Karpas-422 (cell line): ENCODE measurements around the gene CISH. TPM values are rescaled to one million over a fixed set of nuclear protein-coding genes. Genes with fewer than 3 reads are reported as not detected.

Source experiments
- DNase-seq: peaks from one replicate; pipeline ENCODE4 v3.0.0-alpha.2; 2015
- H2AFZ ChIP-seq: fragments of 200-600 bp; sonication (generic); 2 replicates; pipeline ENCODE4 v1.6.1; 2014; ENCODE audit warnings: antibody characterized with exemption, low read length, mixed read lengths
- H3K27ac ChIP-seq: fragments of 200-600 bp; sonication (generic); 2 replicates; pipeline ENCODE4 v1.5.1; 2014; ENCODE audit warnings: mild to moderate bottlenecking, low read length, moderate library complexity
- H3K27me3 ChIP-seq: fragments of 200-600 bp; sonication (generic); 2 replicates; pipeline ENCODE4 v1.6.1; 2014; ENCODE audit warnings: low read length, mixed read lengths
- H3K36me3 ChIP-seq: fragments of 200-600 bp; sonication (generic); 2 replicates; pipeline ENCODE4 v1.6.1; 2014; ENCODE audit warnings: low read length, mixed read lengths; ENCODE audit not compliant: insufficient read depth
- H3K4me1 ChIP-seq: fragments of 200-600 bp; sonication (generic); 2 replicates; pipeline ENCODE4 v1.6.1; 2014; ENCODE audit warnings: mild to moderate bottlenecking, low read length, mixed read lengths
- H3K4me2 ChIP-seq: fragments of 200-600 bp; sonication (generic); 2 replicates; pipeline ENCODE4 v1.6.1; 2014; ENCODE audit warnings: low read length, low read depth, mild to moderate bottlenecking; ENCODE audit not compliant: poor library complexity, severe bottlenecking
- H3K4me3 ChIP-seq: fragments of 200-600 bp; sonication (generic); 2 replicates; pipeline ENCODE4 v1.5.1; 2014; ENCODE audit warnings: mild to moderate bottlenecking, antibody characterized with exemption, low read length, mixed read lengths
- H3K79me2 ChIP-seq: fragments of 200-600 bp; sonication (generic); 2 replicates; pipeline ENCODE4 v1.6.1; 2014; ENCODE audit warnings: mild to moderate bottlenecking, low read length, mixed read lengths
- H3K9ac ChIP-seq: fragments of 200-600 bp; sonication (generic); 2 replicates; pipeline ENCODE4 v1.6.0; 2014; ENCODE audit warnings: low read length
- H3K9me2 ChIP-seq: fragments of 200-600 bp; sonication (generic), shearing (Covaris generic); replicated peaks from 2 replicates; pipeline ENCODE4 v1.6.0; 2014; ENCODE audit warnings: mild to moderate bottlenecking, low read length, moderate library complexity; ENCODE audit not compliant: insufficient read depth
- H3K9me3 ChIP-seq: fragments of 300-700, 200-600 bp; sonication (generic); 2 replicates; pipeline ENCODE4 v1.6.1; 2014; ENCODE audit warnings: low read length, mixed read lengths
- H4K20me1 ChIP-seq: fragments of 200-600 bp; sonication (generic); 2 replicates; pipeline ENCODE4 v1.6.1; 2014; ENCODE audit warnings: mild to moderate bottlenecking, antibody characterized with exemption, low read length, low read depth; ENCODE audit not compliant: insufficient read depth
- total RNA-seq: library from RNA; depleted of rRNA; stranded (reverse); fragments of >200 nt; shearing (Covaris generic); gene quantifications from 2 replicates; pipeline ENCODE4 v1.2.3, GENCODE V29; 2014; ENCODE audit warnings: low replicate concordance

The CISH gene
- total RNA-seq, 1 experiment from 2014 or later = not detected

DNA sequence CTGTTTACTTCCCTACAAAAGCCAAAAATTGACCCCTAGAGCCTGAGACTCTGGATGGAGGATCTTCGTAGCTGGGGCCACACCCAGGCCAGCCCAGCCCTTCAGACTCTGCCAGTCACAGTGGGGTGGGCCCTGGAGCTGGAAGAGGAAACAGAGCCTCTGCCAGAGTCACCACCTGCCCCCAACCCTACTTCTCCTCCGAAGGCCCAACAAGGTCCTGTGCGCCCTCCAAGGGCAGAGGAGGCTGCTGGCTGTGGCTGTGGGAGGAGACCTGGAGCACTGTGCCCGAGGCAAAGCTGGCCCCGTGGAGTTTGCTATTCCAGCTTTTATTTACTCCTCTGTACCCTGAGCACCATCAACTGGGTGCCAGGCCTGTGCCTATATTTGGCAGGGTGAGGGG, 19.0 kb downstream of the CISH start:
- Histone ChIP-seq H3K4me2 (no peak overlapping the region), H4K20me1 (no peaks in the 10 kb centered on the region), H2AFZ (no peak overlapping the region), H3K4me3 (no peak overlapping the region), H3K27me3 (no peaks in the 10 kb centered on the region), H3K9ac (no peak overlapping the region), H3K9me2 (no peaks in the 10 kb centered on the region), H3K4me1 (peaks cover 9% of the 10 kb centered on the region), H3K36me3 (no peaks in the 10 kb centered on the region), H3K9me3 (no peaks in the 10 kb centered on the region), H3K27ac (no peak overlapping the region), H3K79me2 (no peaks in the 10 kb centered on the region)
- no peak for DNase-seq

DNA sequence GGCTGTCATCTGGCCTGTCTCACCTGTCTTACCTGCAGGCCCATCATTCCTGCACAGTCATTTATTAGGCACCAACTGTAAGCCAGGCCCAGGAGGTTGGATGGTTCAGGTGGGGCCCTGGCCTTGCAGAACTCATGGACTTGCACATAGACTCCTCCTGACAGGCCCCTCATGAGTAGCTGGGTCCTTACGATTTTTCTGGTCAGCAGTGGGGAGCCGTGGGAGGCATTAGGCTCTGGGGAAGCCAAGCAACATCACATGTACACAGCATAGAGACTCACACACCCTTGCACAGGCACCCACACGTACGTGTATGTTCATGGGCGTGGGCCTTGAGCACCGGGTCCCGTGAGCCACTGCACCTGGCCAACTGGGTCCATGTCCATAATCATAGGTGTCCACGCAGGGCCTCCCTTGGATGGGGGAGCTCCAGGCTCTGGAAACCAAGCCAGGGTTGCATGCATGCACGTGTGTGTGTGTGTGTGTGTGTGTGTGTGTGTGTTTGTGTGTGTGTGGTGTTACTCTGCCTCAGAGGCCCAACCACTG, 20.3 kb downstream of the CISH start:
- H3K4me2 ChIP-seq = no peak overlapping the region
- no peak overlapping the region for H3K4me3 ChIP-seq
- H3K27ac ChIP-seq = no peak overlapping the region
- H2AFZ ChIP-seq = no peak overlapping the region
- H3K9me2 ChIP-seq = no peaks in the 10 kb centered on the region
- no peaks in the 10 kb centered on the region for H3K9me3 ChIP-seq
- no peaks in the 10 kb centered on the region for H3K27me3 ChIP-seq
- no peak overlapping the region for H3K9ac ChIP-seq
- H3K79me2 ChIP-seq = no peaks in the 10 kb centered on the region
- no peaks in the 10 kb centered on the region for H3K36me3 ChIP-seq
- DNase-seq = no peak
- H3K4me1 ChIP-seq = peaks cover 9% of the 10 kb centered on the region
- H4K20me1 ChIP-seq = no peaks in the 10 kb centered on the region

DNA sequence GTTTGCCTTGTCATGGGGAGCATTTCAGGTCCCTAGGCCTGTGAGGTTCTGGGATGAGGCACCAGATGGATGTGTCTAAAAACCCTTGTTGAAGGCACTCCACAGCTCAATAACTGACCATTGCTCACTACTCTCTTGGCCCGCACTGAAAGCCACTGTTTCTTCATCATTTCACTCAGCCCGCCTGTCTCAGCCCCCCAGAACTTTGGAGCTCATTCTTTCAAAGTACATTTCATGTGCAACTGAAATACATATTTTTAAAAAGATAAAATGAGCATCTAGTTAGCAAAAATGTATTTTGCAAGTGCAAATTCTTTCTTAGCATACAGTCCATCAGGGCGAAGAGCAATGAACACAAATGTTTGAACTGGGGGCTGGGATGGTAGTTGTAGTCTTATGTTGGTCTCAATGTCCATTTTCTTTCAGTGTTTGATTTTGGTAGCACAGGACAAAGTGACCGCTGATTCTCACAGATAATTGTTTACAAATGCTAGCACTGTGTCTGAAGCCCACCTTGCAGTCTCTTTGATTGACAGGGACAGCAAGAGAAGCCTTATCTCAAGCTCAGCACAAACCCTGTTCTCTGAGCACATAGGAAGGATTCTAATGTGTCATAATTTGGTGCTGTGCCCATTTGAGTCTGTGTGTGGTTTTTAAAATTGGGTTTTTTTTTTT, 22.7 kb downstream of the CISH start:
- Histone ChIP-seq H3K27ac (no peak overlapping the region), H3K4me2 (no peak overlapping the region), H3K27me3 (no peaks in the 10 kb centered on the region), H2AFZ (no peak overlapping the region), H4K20me1 (no peaks in the 10 kb centered on the region), H3K79me2 (no peaks in the 10 kb centered on the region), H3K36me3 (no peaks in the 10 kb centered on the region), H3K9ac (no peak overlapping the region), H3K4me3 (no peak overlapping the region), H3K9me2 (no peaks in the 10 kb centered on the region), H3K4me1 (peaks cover 9% of the 10 kb centered on the region), H3K9me3 (no peaks in the 10 kb centered on the region)
- DNase-seq = no peak

DNA sequence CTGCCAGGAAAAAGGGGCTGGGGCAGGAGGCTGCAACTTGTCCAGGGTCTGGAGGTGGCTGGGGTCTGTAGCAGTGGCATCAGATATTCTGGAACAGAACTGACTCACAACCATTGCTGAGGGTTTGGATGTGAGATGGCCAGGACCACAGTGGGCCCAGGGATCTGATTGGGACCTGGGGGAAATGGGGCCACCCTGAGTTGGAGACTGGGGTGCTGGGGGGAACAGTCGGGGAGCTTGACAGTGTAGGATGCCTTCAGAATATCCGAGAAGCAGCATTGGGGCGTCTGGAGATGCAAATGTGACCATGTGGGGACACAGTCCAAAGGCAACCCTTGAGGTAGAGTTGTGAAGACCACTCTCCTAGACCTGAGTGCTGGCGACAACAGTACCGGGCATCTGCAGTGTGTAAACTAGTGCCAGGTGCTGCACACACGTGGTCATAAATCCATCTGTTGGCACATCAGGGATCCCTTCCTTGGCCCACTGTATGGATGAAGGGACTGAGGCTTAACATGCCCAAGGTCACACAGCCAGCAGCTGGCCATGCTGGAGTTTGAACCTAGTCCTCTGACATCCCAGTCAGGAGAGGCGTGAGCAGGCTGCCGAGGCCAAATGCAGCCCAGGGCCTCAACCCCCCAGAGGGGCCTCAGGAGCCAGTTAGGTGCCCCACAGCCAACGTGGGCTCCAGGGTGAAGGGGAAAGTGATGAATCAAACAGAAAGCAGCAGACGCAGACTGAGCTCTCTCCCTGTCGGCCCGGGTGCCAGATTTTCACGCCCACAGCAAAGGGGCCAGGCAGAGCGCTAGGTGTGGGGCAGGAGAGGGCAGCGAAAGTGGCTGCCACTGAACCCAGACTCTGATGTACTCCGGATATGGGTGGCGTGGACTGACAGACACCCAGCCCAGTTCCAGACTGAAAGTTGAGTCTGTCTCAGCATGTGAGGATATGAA, 23.5 kb downstream of the CISH start:
- Histone ChIP-seq H3K9me3 (no peaks in the 10 kb centered on the region), H3K4me2 (no peak overlapping the region), H4K20me1 (no peaks in the 10 kb centered on the region), H3K36me3 (no peaks in the 10 kb centered on the region), H3K27me3 (no peaks in the 10 kb centered on the region), H3K9me2 (no peaks in the 10 kb centered on the region), H3K4me1 (peaks cover 9% of the 10 kb centered on the region), H3K79me2 (no peaks in the 10 kb centered on the region), H3K27ac (no peak overlapping the region), H3K4me3 (no peak overlapping the region), H2AFZ (no peak overlapping the region), H3K9ac (no peak overlapping the region)
- DNase-seq = no peak

DNA sequence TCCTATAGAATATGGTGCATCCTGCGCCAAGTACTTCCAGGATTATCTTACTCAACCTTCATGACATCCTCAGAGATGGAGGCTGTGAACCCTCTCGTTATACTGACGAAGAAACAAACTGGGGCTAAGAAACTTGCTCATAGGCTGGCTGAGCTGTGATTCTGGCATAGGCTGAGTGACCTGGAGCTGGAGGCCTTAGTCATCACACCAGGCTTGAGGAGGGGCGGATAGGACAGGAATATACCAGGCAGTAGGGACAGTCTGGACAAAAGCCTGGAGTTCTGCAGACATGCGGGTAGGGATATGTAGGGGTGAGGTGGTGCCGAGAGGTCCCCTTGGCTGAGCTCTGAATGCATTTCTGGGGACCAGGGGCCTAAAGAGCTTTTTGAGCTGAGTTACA, 24.2 kb downstream of the CISH start:
- no peaks in the 10 kb centered on the region for H3K9me2 ChIP-seq
- H3K27me3 ChIP-seq = no peaks in the 10 kb centered on the region
- H4K20me1 ChIP-seq = no peaks in the 10 kb centered on the region
- no peak overlapping the region for H3K27ac ChIP-seq
- no peak overlapping the region for H3K4me3 ChIP-seq
- no peak overlapping the region for H3K4me2 ChIP-seq
- no peak overlapping the region for H2AFZ ChIP-seq
- H3K9me3 ChIP-seq = no peaks in the 10 kb centered on the region
- no peaks in the 10 kb centered on the region for H3K79me2 ChIP-seq
- H3K9ac ChIP-seq = no peak overlapping the region
- H3K4me1 ChIP-seq = peaks cover 9% of the 10 kb centered on the region
- no peak for DNase-seq
- H3K36me3 ChIP-seq = no peaks in the 10 kb centered on the region

DNA sequence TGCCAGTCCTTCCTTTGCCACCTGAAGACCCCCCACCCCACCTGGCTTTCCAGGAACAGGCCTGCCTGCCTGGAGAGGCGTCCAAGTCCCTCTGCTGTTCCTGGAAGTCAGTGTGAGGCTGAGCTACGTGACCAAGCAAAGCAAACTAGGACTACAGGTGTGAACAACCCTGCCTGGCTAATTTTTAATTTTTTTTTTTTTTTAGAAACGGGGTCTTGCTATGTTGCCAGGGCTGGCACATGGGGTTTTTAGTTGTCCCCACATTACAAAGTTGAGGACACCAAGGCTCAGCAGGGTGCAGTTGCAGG, 24.9 kb downstream of the CISH start:
- H3K4me1 ChIP-seq = peaks cover 9% of the 10 kb centered on the region
- H3K4me2 ChIP-seq = no peak overlapping the region
- no peaks in the 10 kb centered on the region for H3K79me2 ChIP-seq
- no peaks in the 10 kb centered on the region for H3K27me3 ChIP-seq
- no peak overlapping the region for H3K9ac ChIP-seq
- H3K36me3 ChIP-seq = no peaks in the 10 kb centered on the region
- DNase-seq = no peak
- no peaks in the 10 kb centered on the region for H4K20me1 ChIP-seq
- H3K9me3 ChIP-seq = no peaks in the 10 kb centered on the region
- H3K27ac ChIP-seq = no peak overlapping the region
- no peak overlapping the region for H2AFZ ChIP-seq
- no peaks in the 10 kb centered on the region for H3K9me2 ChIP-seq
- H3K4me3 ChIP-seq = no peak overlapping the region

DNA sequence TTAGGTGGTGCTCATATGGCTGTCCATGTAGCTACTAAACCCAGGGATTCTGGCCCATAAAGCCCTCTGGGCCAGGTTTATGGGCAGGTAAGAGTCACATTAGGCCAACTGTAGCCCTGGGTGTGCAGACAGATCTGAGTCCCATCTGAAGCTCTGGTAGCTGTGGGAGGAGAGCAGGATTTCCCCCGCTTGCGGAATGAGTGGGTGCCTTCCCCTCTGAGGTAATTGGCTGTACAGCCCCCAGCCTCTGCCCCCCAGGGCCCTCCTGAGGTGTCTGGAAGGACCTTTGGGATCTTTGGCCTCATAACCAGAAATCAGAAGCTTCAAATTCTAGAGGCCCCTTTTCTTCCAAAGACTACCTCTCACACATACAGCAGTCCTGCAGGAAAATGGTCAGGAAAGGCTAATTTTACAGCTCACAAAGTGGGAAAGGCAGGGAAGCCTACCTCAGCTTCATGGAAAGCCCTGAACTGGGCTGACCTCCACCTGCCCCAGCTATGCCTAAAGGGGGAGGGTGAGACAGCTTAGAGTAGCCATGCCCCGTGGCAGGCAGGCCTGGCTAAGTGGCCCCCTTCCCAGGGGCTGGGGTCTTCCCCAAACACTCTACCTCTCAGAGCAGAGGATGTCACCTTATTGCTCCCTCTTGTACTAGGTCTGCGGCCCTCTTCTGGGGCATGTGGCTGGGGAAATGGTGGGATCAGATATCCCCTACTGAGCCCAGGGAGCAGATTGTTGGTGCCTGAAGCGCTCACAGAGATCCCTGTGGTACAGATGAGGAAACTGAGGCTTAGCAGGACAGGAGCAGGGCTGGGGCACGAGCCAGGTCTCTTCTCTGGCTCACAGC, 25.4 kb downstream of the CISH start:
- no peak for DNase-seq
- no peaks in the 10 kb centered on the region for H3K9me3 ChIP-seq
- no peak overlapping the region for H2AFZ ChIP-seq
- H3K9ac ChIP-seq = no peak overlapping the region
- H3K36me3 ChIP-seq = no peaks in the 10 kb centered on the region
- no peaks in the 10 kb centered on the region for H3K9me2 ChIP-seq
- H3K27me3 ChIP-seq = no peaks in the 10 kb centered on the region
- H3K4me2 ChIP-seq = no peak overlapping the region
- H3K79me2 ChIP-seq = no peaks in the 10 kb centered on the region
- H3K4me1 ChIP-seq = peaks cover 9% of the 10 kb centered on the region
- H3K4me3 ChIP-seq = no peak overlapping the region
- H4K20me1 ChIP-seq = no peaks in the 10 kb centered on the region
- H3K27ac ChIP-seq = no peak overlapping the region

DNA sequence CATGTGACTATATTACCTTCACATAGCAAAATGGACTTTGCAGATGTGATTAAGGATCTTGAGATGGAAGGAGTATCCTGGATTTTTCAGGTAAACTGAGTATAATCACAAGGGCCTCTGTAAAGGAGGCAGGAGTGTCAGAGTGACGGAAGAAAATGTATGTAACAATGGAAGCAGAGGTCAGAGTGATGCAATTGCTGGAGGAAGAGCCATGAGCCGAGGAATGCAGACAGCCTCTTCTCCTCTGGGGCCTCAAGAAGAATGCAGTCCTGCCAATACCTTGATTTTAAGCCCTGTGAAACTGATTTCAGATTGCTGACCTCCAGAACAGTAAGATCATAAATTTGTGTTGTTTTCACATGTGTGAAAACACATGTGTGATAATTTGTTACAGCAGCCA, 27.2 kb downstream of the CISH start:
- Histone ChIP-seq H3K36me3 (no peaks in the 10 kb centered on the region), H3K9ac (no peak overlapping the region), H3K4me3 (no peak overlapping the region), H3K9me3 (no peaks in the 10 kb centered on the region), H2AFZ (no peak overlapping the region), H4K20me1 (no peaks in the 10 kb centered on the region), H3K9me2 (no peaks in the 10 kb centered on the region), H3K4me1 (no peaks in the 10 kb centered on the region), H3K4me2 (no peak overlapping the region), H3K27ac (no peak overlapping the region), H3K27me3 (no peaks in the 10 kb centered on the region), H3K79me2 (no peaks in the 10 kb centered on the region)
- no peak for DNase-seq
